Rectal smooth muscle tissue (tissue), 1 donor: ENCODE measurements around the gene CCDC57.

ENCODE experiments used
- H3K27ac ChIP-seq: one replicate; pipeline ENCODE4 v1.7.0; 2013; ENCODE audit warnings: low read depth, low read length, inconsistent platforms
- H3K27me3 ChIP-seq: one replicate; pipeline ENCODE4 v1.7.0; 2013; ENCODE audit warnings: low read length; ENCODE audit not compliant: control insufficient read depth, insufficient read depth
- H3K36me3 ChIP-seq: one replicate; pipeline ENCODE4 v1.7.0; 2013; ENCODE audit warnings: low read length; ENCODE audit not compliant: control insufficient read depth, insufficient read depth
- H3K4me1 ChIP-seq: one replicate; pipeline ENCODE4 v1.7.0; 2013; ENCODE audit warnings: low read length; ENCODE audit not compliant: control insufficient read depth, insufficient read depth
- H3K4me3 ChIP-seq: one replicate; pipeline ENCODE4 v1.7.0; 2013; ENCODE audit warnings: low read length
- H3K9ac ChIP-seq: one replicate; pipeline ENCODE4 v1.7.0; 2013; ENCODE audit warnings: low read length

The CCDC57 gene

DNA sequence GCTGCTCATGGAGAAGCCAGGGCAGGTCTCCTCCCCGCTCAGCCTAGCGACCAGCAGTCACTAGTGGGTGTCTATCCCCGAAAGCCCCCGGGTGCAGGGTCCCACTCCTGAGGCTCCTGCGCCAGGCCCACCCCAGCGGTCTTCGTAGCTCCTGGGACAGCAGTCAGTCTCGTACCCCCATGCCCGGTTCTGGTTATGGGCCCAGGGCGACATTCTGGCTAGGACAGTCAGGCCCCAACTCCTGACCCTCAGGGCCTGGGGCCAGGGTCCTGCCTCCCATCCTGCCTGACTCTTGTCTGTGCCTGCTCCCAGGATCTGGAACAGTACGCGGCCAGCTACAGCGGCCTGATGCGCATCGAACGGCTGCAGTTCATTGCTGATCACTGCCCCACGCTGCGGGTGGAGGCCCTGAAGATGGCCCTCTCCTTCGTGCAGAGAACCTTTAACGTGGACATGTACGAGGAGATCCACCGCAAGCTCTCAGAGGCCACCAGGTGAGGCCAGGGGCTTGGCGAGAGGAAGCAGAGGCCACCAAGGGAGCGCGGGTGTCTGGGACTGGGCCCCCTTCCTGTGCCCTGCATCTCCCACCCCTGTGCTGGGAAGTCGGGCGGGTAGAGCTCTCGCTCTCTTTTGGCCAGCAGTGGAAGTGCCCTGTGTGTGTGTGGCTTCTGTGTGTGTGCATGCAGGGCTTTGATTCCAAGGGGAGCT lies 158.9 kb downstream of the CCDC57 start:
- peak overlapping the region; percentile 75 for H3K4me3 ChIP-seq
- H3K36me3 ChIP-seq: peaks cover 37% of the 10 kb centered on the region
- H3K27me3 ChIP-seq: no peaks in the 10 kb centered on the region
- no peak overlapping the region for H3K27ac ChIP-seq
- H3K4me1 ChIP-seq: peaks cover 13% of the 10 kb centered on the region
- no peak overlapping the region for H3K9ac ChIP-seq

DNA sequence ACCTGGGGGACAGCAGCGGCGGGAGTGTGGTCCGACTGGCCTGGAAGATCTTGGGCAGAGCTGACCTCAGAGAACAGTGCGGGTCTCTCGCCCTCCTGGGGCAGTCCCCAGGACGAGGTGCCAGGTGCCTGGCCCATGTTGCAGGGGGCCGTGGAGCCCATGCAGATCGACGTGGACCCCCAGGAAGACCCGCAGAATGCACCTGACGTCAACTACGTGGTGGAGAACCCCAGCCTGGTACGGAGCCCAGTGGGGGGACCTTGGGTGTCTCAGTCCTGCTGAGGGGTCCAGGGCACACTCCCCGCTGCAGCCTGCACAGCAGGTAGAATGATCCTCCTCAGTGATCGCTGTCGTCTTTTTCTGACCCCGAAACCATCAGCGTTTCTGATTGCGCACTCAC lies 159.5 kb downstream of the CCDC57 start:
- Histone ChIP-seq H3K9ac (no peak overlapping the region), H3K27me3 (no peaks in the 10 kb centered on the region), H3K4me3 (peak overlapping the region; percentile 75), H3K27ac (no peak overlapping the region), H3K36me3 (peaks cover 34% of the 10 kb centered on the region), H3K4me1 (peaks cover 13% of the 10 kb centered on the region)

DNA sequence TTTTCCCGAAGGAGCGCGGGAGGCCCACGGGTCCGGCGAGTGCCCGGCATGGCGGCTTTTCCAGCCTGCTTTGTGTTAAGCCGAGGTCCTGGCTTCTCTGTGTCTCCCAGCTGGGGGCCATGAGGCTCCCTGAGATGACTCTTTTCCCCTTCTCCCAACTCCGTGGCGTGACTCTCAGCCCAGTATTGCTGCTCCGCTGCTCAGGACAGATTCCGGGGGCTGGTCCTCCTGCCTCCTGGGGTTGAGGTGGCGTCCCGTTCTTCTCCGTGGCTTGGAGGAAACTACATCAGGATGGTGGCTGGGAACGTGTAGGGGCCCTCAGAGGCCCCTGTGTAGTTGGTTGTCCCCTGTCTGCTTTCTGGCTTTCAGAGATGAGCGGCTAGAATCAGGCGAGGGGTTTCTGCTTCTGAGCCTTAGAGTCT lies 160.0 kb downstream of the CCDC57 start:
- Histone ChIP-seq H3K36me3 (peaks cover 29% of the 10 kb centered on the region), H3K27me3 (no peaks in the 10 kb centered on the region), H3K27ac (no peak overlapping the region), H3K9ac (peak overlapping the region; percentile 35), H3K4me3 (peak overlapping the region; percentile 75), H3K4me1 (peaks cover 13% of the 10 kb centered on the region)

DNA sequence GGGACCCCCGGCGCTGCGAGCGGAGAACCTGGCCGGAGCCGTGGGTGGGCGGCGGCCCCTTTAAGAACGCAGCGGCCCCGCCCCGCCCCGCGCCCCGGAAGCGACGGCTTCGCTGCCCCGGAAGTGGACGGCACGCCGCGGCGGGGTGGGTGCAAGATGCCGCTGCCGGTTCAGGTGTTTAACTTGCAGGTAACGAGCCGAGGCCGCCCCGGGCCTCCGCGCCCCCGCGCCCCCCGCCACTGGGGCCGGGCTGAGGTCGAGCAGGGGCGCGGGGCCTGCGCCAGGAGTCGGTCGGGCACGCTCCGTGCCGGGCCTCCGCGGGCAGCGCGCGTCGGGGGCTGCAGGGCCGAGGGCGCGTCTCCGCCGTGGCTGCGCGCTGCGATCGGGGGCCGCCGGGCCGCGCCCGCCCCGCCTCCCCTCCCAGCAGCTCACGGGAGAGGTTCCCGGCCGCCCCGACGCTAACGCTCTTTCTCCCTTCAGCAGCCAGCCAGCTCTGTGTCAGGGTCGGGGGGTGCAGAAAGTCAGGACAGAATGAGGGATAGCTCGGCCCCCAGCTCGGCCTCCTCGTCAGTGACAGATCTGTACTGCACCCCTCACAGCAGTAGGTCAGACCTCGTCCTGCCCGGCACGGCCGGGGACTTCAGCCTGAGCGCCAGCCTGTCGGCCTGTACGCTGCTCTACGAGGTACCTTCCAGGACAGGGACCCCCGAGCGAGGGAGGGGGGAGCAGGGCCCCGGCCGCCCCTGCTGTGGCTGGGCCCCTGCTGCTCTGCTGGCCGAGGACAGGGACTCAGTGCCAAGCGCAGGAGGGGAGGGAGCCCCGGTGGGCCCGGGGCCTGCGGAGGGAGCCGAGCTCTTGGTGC lies 160.6 kb downstream of the CCDC57 start, which contains the start of the genes GPS1 and RFNG:
TSS of gene GPS1 (plus strand) at position 123 of the 862 bp plus-strand sequence. CDS start at position 157, 34 bp downstream.
TSS of gene RFNG (minus strand) at position 36 of the 862 bp plus-strand sequence. CDS start 45 bp downstream, outside the sequence.
- no peak within 1 kb of the TSS for H3K27ac ChIP-seq

More for the DNA sequence above, 160.6 kb downstream of the CCDC57 start, which contains the start of the genes GPS1 and RFNG:
- Histone ChIP-seq H3K4me3 (peak within 1 kb of the TSS; percentile 75), H3K4me1 (peaks cover 13% of the 10 kb centered on the region), H3K36me3 (peaks cover 24% of the 10 kb centered on the region), H3K27me3 (no peaks in the 10 kb centered on the region), H3K9ac (peak within 1 kb of the TSS; percentile 35)
